ENCODE results near the gene SLC11A2.
"Not testable (repeated sequence)": the region's sequence is repeated elsewhere in the genome, so short reads cannot be mapped to it uniquely, and the experiment has no call there.

Gene SLC11A2

DNA sequence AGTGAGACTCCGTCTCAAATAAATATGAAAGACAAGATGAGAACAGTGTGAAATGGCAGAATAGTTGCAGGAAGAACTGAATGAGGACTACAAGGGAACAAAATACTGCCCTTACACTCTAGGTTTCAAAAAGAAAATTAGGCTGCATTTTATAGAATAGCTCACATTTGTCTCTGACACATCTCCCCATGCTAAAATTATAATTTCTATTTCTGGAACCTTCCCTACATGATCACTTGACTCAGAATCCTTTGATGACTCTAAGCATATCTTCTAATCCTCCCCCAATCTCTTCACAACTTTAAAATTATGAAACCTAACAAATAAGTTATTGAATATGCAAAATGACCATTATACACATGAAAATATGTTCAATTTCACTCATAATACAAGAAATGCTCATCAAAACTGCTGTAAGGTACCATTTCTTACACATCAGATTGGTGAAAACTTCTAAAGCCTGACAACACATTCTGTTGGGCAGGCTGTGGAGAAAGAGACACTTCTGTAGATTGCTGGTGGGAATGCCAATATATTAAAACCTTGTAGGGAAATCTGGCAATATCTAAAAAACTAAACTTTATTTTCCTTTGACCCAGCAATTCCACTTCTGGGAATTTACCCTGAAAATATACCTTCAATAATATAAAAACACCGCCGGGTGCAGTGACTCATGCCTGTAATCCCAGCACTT lies 78.1 kb downstream of the SLC11A2 start:
- no peak for DNase-seq (ENCODE audit: low read depth in 2 of 2)

DNA sequence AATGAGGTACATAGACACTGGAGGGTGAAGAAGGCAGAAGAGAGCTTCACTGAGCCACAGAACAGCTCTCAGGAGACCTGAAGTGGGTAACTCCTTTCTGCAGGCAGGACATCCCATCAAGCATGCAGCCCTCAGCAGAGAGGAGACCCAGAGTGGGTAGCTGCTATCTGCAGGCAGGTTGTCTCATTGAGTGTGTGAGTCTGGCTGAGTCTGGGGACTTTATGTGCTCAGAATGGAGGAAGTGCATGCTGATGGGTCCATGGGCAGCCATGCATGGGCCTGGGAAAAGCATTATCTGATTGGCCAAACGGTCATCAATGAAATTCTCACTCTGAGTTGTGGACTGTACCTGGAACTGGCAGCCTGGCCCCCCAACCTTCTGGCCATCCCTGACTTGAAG lies 88.5 kb downstream of the SLC11A2 start:
- DNase-seq (ENCODE audit: low read depth in 2 of 2) = no peak

DNA sequence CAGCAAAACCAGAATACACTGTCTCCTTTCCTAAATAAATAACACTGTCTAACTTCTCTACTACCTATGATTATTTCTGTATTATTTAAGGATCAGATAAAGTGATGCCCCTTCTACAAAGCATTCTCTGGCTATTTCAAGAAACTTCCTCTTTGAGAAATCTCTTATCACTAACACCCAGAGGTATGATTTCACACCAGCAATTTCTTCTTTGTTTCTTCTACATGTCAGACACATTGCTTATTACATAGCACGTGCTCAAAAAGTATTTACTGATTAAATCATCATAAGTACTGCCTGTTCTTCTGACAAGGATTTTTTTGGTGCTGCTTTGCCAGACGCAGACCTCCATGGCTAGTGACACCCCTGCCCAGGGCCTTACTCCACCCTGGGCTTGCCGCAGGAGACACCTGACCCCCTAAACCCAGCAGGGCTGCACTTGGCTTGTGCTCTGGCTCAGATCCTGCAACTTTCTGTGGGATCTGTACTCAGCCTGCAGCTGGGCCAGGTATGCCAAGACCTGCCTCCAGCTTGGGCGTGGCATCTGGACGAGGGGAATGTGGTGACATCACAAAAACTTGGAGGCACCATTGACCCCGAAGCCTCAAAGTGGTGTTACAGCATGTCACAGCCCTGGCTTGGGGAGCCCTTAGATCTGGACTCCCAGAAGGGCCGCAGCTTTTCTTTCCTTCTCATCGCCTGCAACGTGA lies 89.2 kb downstream of the SLC11A2 start:
- no peak for DNase-seq (ENCODE audit: low read depth in 2 of 2)

DNA sequence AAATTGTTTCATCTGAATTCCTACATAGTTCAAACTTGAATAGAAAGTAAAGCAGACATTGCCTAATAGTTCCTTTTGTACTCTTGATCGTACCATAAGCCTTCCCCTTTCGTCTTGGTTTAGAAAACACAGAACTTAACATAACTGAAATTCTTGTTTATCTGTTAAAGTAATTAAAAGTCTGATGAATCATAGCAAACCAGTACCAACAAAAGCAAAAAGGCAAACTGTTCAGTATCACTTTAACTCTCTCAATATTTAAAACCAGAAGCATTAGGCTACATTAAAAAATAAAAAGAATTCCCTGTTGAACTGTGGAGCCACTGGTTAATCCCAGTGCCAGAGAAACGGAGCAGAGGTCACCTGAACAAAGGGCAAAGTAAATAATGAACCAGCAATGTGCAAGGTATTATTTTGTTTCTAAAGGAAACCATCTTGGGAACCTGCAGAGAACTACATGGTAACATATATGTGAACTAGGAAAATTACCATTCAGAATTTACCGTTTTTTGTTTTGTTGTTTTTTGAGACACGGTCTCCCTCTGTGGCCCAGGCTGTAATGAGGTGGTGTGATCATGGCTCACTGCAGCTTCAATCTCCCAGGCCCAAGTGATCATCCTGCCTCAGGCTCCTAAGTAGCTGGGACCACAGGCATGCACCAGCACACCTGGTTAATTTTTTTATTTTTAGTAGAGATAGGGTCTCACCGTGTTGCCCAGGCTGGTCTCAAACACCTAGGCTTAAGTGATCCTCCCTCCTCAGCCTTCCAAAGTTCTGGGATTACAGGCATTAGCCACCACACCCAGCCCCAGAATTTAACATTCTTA lies 91.0 kb downstream of the SLC11A2 start:
- DNase-seq (ENCODE audit: low read depth in 2 of 2) = no peak

DNA sequence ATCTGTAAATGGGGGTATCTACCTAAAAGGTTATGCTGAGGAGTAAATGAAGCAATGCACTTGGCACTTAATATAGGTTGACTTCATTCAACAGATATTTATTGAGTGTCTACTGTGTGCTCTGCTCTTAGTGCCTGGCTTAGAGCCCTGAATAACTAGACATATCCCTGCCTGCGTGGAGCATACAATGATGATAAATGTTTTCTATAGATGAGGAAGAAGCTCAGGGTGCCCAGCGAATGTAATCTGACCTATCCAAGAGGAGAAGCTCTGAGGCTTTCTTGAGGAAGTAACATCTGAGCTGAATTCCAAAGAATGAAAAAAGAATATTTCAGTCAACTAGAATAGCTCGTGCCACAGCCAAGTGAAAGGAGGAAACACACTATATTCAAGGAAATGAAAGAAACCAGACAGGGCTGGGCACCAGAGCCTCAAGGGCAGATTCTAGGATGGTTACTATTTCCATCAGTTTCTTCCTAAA lies 91.8 kb downstream of the SLC11A2 start:
- DNase-seq (ENCODE audit: low read depth in 2 of 2) = no peak

DNA sequence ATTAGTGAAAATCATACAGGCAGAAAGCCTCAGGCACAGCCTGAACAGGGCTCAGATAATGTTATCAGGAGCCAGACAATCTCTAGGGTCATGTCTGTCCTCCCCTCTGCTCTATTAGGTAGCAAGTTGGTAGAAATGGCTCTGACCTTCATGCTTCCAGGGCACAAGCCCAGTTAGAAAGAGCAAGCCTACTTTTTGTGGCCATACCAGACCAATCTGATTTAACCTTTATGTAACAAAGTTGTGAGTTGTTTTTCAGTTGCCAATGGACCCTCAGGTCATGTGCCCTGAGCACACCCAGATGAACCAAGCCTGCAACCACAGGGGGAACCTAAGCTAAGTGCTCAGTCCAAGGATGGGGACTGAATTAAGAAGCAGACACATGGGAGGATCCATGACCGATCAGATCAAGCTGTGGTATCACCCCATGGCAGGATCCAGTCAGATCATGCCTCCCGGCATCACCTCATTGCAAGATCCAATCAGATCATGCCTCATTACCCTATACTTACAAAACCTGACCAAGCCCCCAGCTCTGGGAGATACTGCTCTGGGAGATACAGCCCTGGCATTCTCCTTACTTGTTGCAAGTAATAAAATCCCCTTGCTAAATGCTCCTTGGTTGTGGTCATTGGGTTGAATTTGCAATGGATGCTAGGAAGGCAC lies 92.6 kb downstream of the SLC11A2 start:
- no peak for DNase-seq (ENCODE audit: low read depth in 2 of 2)

DNA sequence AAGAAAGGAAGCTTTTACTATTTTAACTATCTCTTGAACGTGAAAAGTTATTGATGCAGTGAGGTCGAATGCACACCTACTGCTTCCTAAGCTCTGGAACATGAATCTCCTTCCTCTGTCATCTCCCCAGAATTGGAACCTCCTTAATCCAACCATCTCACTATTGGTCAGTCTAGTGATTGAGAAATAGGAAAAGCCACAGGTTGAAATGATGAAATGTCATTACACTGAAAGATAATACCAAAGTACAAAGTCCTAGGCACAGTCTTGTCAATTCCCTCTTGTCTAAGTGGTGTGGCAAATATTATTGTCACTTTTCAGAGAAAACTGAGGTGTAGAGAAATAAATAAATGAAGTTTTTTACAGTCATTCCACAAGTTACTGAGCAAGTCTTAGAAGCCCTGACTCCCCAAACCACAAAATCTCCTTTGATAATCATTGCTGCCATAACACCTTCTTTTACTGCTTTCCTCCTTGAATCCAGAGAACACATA lies 93.3 kb downstream of the SLC11A2 start:
- no peak for DNase-seq (ENCODE audit: low read depth in 2 of 2)

DNA sequence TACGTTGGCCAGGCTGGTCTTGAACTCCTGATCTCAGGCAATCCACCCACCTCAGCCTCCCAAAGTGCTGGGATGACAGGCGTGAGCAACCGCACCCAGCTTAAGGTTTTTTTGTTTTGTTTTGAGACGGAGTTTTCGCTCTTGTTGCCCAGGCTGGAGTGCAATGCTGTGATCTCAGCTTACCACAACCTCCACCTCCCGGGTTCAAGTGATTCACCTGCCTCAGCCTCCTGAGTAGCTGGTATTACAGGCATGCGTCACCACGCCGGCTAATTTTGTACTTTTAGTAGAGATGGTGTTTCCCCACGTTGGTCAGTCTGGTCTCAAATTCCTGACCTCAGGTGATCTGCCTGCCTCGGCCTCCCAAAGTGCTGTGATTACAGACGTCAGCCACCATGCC lies 95.7 kb downstream of the SLC11A2 start:
- not testable (repeated sequence) for DNase-seq (ENCODE audit: low read depth in 2 of 2)

DNA sequence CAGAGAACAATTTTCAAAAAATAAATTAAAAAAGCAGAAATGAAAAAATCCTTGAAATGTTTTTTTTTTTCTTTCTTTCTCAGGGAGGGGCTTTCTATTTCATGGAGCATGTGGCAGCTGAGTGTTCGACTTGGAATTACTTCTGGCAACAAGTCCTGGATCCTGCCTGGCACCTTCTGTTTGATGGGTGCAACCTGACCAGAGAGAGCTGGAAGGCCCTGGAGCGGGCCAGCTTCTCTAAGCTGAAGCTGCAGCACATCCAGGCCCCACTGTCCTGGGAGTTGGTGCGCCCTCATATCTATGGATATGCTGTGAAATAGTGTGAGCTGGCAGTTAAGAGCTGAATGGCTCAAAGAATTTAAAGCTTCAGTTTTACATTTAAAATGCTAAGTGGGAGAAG lies 96.4 kb downstream of the SLC11A2 start:
- DNase-seq (ENCODE audit: low read depth in 2 of 2) = no peak
